Activated T-cell treated with anti-CD3 and anti-CD28 coated beads, Interleukin-2, amount 50 U/mL, for 1 hour (primary cell): ENCODE measurements around the gene BMP6.

Experiments used
- DNase-seq: peaks from one replicate; pipeline ENCODE4 v3.0.0-alpha.2; 2020

BMP6 gene

DNA sequence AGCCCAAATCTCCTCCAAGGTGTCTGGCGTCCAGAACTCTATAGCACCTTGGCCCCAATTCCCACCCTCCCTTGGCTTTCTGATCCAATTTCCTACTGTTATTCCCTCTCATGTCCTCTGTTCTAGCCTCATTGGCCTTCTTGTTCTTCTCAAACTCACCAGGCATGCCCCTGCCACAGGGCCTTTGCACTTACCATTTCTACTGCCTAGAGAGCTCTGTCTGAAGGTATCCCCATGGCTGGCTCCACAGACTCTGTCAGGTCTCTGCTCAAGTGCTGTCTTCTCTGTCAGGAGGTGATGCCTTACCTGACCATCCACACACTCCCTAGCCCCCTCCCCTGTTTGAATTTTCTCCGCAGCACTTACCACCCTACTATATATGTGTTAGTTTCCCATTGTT lies 5.6 kb upstream of the BMP6 start:
- DNase-seq: no peak

DNA sequence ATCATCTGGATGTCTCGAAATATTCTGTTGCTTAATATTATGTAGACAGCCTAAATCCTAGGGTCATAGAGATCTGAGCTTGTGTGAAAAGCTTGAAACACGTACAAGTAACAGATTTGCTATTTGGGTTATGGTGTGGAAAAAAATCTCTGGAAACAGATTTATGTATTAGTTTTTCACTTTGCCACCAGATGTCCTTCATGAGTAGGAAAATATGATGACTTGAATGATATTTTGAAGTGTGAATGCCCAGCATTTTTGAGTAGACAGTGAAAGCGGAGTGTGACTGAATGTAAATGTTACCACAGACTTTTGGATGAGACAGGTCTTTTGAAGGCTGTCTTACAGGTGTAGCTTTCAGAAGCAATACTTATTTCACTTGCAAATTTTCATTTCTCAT lies 4.2 kb upstream of the BMP6 start:
- DNase-seq: no peak

DNA sequence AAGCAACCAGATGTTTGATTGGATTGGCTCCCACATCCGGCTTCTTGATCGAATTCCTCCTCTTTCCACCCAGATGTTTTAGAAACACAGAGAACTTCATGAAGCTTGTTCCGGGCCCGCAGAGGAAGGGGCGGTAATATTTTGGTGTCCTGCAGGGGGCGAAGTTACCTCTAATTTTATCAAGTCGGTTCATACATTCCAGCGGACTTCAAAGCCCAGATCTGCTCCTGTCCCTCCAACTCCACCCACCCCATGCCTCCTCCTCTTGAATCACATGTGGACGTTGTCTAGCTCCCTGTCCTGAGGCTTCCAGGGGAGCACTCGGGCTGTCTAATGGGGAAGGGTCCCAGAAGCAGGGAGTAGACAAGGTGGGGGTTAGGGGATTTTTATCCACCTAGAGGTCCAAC lies 2.9 kb upstream of the BMP6 start:
- DNase-seq: peak; percentile 56

DNA sequence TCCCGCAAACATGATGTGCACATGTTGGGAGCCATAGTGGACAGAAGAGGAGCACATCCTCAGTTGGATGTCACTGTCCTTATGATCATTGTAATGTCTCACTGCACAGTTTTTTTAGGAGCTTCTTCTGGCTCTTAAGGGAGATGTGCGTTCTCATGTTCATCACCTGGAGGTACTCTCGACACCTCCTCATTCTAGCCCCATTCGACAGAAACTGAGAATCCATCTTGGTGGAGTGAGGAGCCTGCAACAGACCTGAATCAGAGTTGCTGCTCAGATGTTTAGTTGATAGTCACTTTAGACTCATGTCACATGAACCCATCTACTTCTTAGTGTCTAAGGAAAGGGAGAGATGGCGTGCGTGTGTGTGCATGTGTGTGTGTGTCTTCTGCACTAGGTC lies 2.3 kb upstream of the BMP6 start:
- DNase-seq: no peak

DNA sequence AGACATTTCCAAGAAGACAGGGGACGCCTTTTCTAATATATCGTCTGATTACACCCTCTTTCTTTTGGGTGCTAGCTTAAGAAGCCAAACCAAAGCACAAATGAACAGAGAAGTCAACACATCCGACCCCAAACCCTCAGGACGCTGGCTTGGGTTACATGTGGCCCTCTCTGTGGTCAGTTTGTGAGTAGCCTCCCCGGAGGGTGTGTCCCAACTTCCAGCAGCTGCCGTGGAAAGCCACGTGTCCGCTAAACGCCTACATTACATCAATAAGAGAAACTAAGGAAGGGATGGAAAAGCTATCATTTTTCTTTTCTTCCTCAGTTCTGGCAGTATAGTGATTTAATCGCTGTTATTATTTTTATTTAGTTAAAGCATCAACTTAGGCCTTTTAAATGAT lies 487 bp upstream of the BMP6 start:
- DNase-seq: no peak

DNA sequence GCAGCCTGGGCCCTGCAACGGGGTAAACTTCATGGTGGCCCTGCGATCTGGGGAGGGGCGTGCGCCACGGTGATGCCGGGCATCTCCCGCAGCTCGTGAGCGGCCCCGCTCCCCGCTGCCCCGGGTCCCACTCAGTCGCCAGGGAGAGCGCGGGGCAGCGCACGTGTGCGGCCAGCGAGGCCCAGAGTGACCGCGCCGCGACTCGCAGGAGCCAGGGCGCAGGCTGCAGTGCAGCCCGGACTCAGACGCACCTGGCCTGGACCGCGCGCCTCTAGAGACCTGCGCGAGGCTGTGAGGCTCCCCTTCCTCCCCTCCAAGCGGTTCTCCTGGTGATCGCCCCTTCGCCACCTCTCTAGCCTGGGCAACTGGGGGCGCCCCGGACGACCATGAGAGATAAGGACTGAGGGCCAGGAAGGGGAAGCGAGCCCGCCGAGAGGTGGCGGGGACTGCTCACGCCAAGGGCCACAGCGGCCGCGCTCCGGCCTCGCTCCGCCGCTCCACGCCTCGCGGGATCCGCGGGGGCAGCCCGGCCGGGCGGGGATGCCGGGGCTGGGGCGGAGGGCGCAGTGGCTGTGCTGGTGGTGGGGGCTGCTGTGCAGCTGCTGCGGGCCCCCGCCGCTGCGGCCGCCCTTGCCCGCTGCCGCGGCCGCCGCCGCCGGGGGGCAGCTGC lies 652 bp downstream of the BMP6 start:
- no peak for DNase-seq

DNA sequence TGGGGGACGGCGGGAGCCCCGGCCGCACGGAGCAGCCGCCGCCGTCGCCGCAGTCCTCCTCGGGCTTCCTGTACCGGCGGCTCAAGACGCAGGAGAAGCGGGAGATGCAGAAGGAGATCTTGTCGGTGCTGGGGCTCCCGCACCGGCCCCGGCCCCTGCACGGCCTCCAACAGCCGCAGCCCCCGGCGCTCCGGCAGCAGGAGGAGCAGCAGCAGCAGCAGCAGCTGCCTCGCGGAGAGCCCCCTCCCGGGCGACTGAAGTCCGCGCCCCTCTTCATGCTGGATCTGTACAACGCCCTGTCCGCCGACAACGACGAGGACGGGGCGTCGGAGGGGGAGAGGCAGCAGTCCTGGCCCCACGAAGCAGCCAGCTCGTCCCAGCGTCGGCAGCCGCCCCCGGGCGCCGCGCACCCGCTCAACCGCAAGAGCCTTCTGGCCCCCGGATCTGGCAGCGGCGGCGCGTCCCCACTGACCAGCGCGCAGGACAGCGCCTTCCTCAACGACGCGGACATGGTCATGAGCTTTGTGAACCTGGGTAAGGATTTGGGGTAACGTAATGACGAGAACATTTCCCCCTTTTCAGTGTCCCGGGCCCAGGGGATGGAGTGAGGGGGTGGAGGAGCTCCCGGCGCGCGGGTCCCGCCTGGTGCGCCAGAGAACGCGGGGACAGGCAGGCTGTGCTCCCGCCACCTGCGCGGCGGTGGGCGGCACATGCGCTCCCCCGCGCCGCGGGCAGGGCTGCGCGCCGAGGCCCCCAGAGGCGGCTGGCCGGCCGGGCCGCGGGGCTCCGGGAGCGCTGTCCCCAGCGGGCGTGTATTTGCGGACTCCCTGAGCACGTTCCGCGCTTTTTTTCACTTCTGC lies 1.4 kb downstream of the BMP6 start:
- DNase-seq: peak; percentile 17

DNA sequence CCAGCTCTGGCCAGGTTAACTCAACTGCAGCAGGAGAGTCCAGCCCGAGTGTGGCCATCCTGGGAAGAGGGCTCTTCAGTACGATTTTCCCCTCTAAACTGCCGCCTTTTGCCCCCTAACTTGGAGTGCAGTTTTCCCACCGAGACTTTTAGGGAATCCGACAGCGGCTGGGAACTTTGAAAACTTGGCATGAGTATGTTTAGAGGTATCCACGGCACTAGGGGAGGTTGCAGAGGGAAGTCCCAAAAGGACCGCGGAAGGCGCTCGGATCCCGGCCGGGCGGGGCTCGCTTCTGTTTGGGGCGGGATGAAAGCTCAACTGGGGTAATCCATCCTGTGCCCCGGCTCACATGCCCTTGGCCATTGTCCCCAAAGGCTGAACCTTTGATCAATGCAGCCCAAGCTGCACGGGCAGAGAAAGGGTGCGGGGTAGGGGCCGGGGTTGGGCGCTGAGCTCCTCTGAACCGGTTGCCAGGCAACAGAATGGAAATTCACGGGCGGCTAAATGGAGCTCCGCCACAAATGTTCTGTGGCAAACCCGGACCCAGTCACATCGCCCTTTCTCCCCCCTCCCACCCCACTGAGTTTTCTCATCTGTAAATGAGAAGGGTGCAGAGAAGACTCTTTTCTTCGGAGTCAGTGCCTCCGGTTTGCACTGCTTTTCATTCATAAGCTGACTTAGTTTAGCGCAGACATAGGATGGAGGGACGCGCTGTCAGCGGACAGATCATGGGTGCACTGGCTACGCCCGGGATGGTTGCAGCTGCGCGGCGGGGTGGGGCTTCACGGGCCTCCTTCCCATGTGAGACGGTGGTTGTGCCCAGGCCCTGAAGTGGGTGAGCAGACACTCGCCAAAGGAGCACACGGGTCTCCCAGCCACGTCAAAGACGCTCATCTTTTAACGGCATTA lies 2.3 kb downstream of the BMP6 start:
- peak; percentile 18 for DNase-seq

DNA sequence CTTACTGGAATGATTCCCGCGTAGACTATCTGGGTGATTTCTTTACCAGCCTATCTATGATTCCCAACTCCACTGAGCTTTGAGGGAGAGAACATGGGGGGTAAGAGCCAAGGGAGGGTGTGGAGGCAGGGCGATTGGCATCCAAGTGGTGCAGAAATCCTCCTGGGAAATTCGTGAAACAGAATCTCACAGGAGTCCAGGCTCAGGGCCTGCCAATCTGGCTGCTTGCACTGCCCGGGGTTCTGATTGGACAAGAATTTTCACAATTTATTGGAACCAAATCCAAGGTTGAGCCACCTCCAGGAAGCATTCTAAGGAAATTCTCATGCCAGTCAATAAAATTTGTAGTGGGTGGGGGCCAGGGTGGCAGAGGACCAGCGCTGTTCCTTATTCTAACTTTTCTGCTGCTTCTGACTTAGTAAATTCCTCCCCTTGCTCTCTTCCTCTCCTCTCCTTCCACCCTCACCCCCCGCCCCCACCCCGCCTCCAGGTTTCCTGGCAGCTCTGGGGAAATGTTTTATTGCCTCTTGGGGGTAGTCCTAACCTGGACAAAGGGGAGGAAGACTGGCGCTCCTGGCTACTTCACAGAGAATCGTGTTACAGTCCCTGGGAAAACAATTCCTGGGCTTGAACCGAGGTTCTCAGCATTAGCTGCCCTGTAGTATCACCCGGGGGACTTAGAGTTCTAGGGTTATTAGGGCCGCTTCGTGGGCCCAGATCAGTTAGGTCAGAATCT lies 3.1 kb downstream of the BMP6 start:
- DNase-seq: no peak

DNA sequence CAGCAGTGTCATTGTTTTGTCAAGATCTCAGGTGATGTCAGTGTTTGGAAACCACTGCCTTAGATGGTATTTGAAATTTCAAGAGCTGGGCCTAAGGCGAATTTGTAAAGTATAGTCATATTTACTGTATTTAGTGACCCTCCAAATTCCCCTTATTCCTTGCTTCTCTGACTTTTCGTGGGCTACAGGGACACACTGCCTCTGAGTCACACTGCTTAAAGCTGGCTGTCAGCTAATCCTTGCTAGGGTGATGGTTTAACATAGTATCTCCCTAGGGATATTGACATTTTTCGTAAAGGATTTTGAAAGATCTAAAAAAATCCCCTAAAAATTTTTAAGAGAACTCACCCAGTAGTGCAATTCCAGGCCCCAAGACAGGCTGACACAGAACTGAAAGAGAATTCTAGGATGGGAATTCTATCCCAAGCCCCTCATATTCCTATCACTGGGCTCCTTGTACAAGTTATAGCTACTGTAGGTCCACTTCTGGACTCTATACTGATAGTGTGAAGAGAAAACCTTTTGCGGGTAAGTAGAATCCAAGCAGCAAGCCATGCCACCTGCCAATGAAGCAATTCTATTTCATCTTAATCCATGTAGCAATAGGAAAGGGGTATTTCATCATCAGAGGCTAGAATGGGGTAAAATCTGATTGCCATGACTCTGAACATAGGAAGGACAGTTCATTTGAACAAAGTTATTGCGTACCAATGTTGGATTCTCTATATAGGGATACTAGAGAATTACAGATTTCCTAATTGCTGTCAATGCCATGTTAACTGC lies 4.3 kb downstream of the BMP6 start:
- DNase-seq: no peak

DNA sequence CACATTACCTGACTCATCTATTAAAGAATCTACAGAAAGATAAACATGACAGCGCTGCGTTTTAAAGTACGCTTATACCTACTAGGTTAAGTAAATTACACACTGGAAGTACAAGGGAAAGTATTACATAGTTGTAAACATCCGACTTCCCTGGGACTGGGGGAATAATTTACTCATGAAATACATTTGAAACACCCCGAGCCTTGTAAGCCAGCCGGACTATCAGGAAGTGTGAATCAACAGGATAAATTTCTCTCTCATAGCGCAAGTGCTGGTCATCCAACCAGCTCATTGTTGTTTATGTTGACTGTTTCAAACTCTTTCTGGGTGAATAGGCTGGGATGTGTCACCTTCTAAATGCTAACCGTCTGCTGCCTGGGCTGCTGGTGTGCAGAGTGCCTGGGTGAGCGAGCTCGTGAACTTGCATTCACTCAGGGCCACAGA lies 4.9 kb downstream of the BMP6 start:
- DNase-seq: no peak

DNA sequence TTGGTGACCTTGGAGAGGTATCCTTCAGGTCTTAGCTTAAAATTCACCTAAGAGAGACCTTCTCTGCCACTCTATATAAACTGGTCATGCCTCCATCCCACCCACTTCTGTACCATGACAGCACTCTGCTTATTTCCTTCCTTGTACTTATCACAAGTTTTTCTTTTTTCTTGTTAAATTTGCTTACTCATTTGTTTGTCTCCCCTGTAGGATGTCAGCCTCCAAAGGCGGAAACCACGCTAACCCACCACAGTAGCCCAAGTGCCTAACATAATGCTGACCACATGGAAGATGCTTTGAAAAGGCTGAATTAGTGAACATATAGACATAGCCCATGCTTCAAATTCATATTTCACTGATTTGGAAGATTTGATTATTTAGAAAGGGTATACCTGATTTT lies 5.4 kb downstream of the BMP6 start:
- DNase-seq: no peak

DNA sequence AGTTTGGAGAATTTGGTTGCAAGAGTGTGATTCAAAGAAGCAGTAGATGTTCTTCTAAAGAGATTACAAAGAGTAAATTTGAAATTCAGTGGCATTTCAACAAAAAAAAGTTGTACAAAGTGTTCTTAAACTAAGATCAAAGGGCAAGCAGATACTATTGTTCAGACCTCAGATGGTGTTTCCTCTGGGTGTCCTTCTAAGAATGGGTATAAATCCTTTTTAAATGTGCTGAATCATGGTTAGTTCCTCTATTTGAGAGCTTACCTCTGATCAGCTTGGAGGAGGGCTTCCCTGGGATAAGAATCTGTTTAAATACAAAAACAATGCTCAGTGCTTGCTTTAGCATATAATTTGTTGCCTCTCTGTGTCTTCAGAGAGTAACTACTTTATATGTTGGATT lies 6.3 kb downstream of the BMP6 start:
- DNase-seq: no peak

DNA sequence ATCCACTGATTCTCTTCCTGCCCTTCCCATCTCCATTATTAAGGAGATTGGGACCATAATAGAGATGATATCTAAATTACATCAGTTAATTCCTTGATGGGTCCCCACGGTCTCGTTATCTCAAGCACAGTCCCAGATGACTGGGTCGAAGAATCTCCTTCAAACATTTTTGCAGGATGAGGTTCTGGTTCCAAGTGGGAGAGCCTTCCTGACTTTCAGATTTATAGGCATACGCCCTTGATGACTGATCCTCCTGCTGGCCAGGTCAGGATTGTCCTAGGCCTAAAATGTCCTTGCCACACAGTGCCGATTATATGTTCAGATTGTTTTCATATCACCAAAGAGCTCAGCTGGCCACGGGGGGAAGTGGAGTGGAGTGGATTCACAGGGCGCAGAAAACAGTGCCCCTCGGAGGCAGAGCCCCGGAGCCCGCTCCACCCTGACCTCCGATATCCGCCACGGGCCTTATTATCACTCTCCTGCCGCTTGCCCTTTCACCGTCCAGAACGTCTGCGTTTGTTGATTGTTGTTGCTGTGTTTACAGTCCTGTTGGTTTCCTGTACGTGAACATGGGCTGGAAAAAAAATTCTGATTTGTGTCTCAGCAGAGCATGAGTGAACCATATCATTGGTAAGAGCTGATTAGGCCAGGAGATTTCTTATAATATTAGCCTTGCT lies 8.9 kb downstream of the BMP6 start:
- no peak for DNase-seq

DNA sequence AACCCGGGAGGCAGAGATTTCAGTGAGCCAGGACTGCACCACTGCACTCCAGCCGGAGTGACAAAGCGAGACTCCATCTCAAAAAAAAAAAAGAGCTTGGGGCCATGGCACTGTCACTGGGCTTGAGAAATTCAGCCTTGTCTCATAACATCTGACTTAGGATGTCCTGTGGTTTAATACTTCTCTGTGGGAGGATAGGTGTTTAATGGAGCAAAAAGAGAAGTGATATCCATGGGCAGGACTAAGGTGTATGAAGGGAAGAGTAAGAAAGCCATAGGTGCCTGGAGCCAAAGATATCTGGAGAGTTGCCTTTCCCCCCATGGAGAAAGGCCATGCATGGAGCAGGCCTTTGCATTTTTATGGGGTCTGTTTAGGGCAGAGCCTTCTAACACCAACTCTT lies 11.2 kb downstream of the BMP6 start:
- DNase-seq: no peak

DNA sequence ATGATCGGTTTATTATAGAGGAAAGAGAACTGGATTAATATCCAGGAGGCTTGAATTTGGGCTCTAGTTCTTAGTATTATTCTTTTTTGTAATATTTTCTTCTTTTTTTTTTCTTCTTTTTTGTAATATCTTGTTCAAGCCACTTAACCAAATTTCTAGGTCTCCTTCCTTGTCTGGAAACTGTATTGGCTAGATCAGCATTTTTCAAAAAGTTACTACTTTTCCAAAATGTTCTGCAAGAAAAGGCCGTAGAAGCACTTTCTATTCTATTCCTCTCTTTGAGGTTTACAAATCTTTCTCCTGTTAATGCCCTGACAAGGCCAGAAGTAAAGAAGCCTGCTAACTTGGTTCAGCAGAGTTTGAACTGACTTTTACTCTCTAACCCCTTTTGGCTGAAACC lies 12.0 kb downstream of the BMP6 start:
- DNase-seq: no peak

DNA sequence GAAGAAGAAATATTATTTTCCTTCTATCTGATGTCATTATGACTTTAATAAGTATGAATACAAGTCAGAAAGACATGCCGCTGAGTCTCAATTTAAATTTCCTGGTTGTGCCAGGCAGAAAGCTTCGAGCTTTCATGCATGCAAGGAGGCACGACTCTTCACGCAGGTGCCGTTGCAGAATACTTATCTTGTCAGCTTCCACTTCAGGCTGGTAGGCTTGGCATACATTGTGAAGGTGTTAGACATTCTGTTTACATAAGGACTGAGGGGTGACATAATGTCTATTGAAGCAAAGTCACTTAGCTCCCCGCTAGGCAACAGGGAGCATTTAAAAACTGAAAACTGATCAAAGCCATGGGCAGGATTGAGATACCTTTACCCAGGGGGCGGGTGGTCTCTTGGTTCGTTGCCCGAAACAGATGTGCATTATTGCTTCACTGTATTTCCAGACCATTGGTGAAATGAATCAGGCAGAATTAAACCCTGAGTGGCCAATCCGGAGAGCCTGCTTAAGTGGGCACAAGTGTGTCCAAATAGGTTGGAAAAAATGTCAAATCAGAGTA lies 16.4 kb downstream of the BMP6 start:
- no peak for DNase-seq

DNA sequence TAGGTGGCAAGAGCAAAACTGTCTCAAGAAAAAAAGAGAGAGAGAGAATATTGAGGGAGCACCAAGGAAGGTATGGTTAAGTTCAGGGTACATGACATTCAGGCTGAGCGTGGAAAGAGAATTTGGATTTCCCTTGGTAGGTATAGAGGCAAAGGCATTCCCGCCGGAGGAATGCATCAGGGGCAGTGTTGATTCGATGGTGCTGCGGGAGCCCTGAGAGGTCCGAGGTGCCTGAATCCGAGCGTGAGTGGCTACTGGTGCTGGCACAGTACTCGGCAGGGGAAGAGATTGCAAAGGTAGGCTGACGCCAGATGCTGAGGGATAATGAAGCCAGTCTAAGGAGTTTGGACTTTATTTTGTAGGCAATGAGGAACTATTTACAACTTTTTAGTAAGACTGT lies 20.0 kb downstream of the BMP6 start:
- DNase-seq: no peak

DNA sequence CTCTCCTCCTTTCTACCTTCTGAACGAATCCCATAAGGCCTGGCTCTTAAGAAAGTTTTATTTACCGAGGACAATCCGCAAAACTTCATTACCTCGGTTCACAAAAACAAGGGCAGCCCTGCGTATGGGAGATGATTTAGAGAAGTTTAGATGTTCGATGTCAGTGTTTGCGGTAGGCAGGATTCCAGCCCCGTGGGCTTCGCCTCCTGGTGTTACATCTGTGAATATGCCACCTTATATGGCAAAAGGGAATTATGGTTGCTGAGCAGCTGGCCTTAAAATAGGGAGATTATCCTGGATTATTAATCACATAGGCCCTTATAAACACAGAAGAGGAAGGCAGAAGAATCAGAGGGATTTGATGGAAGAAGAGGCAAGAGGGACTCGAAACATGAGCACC lies 21.1 kb downstream of the BMP6 start:
- DNase-seq: no peak

DNA sequence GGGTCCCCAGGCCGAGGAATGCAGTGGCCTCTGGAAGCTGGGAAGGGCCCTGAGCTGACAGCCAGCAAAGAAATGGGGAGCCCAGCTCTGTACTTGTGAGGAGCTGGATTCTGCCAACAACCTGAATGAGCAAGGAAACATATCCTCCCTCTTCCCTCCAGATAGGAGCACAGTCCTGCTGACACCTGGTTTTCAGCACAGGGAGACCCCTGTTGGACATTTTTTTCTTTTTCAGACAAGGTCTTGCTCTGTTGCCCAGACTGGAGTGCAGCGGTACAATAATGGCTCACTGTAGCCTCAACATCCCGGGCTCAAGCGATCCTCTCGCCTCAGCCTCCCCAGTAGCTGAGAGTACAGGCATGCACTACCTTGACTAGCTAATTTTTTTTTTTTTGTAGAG lies 21.5 kb downstream of the BMP6 start:
- DNase-seq: no peak

DNA sequence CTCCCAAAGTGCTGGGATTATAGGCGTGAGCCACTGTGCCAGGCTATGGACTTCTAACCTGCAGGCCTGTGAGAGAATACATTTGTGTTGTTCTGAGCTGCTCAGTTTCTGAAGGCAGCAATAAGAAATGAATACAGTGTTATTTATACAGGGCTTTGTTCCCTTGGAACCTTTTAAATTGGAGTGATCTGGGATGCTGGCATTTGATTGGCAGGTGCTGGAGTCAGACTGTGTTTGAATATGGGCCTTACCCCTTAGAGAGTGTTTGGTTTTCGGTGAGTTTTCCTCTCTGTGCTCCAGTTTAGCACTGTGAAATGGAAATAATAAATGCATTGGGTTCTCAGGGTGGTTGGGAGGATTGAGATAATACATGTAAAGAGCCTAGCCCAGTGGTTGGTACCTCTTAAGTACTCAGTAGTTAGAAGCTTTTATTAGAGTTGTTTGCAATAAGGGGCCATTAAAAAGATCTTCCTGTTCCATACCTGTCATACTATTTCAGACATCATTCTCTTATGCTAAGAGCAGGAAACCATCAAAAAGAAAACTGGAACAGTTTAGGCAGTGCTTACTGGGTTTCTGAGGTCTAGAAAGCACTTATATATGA lies 22.1 kb downstream of the BMP6 start:
- no peak for DNase-seq
